ENCODE data around the gene KTI12.

- TF ChIP-seq REST (IDR thresholded peaks at IDR 0.05; ENCODE audit: low read depth, low read length) (no peak), FOXM1 (IDR thresholded peaks at IDR 0.05; ENCODE audit: low read depth) (no peak), CTCF (IDR thresholded peaks at IDR 0.05) (no peak), TCF12 (IDR thresholded peaks at IDR 0.05) (no peak), EZH2phosphoT487 (IDR thresholded peaks at IDR 0.05; ENCODE audit: borderline replicate concordance, low read depth) (no peak), YY1 (IDR thresholded peaks at IDR 0.05; ENCODE audit: low read depth) (no peak), MEF2A (IDR thresholded peaks at IDR 0.05; ENCODE audit: borderline replicate concordance, low read depth) (no peak), POLR2AphosphoS5 (IDR thresholded peaks at IDR 0.05; ENCODE audit: low read depth, low read length) (no peak), CHD2 (IDR thresholded peaks at IDR 0.05; ENCODE audit: low read length, partially characterized antibody) (no peak), TEAD4 (IDR thresholded peaks at IDR 0.05; ENCODE audit: borderline replicate concordance, insufficient read depth) (no peak), RCOR1 (IDR thresholded peaks at IDR 0.05; ENCODE audit: low read length) (no peak), RAD21 (IDR thresholded peaks at IDR 0.05; ENCODE audit: low read length) (no peak), MAX (IDR thresholded peaks at IDR 0.05; ENCODE audit: low read depth) (no peak), EP300 (IDR thresholded peaks at IDR 0.05; ENCODE audit: borderline replicate concordance in 1 of 2, low read depth in 1 of 2, low read length in 1 of 2) (no peak)
Observed at GRCh38 chr1:52072291-52072690, 38.7 kb upstream of the KTI12 start.

Data from SK-N-SH (cell line).